ENCODE results near the gene SETX.

GRCh38 chr9:132224645-132225044 lies 130.1 kb downstream of the SETX start:
- no peak for TF ChIP-seq CTCF (IDR thresholded peaks at IDR 0.05; ENCODE audit: insufficient read depth, low read length, poor library complexity, severe bottlenecking)
- no peak for TF ChIP-seq EZH2phosphoT487 (conservative IDR thresholded peaks at IDR 0.05; ENCODE audit: low read length)

Data from SU-DHL-6 (cell line).